Measurements from ENCODE around the gene PGK1. TPM values are rescaled to one million over a fixed set of nuclear protein-coding genes. Genes with fewer than 3 reads are reported as not detected.
"Not testable (repeated sequence)": the region's sequence is repeated elsewhere in the genome, so short reads cannot be mapped to it uniquely, and the experiment has no call there.

Gene PGK1
- total RNA-seq (ENCODE audit: unreplicated experiment) = 263 TPM
- long read RNA-seq, full-length matches to known transcripts = 644 of 667 reads
- long read RNA-seq, partial matches to known transcripts = 8 of 667 reads
- long read RNA-seq, other reads (novel, unspliced or antisense) = 15 of 667 reads

DNA sequence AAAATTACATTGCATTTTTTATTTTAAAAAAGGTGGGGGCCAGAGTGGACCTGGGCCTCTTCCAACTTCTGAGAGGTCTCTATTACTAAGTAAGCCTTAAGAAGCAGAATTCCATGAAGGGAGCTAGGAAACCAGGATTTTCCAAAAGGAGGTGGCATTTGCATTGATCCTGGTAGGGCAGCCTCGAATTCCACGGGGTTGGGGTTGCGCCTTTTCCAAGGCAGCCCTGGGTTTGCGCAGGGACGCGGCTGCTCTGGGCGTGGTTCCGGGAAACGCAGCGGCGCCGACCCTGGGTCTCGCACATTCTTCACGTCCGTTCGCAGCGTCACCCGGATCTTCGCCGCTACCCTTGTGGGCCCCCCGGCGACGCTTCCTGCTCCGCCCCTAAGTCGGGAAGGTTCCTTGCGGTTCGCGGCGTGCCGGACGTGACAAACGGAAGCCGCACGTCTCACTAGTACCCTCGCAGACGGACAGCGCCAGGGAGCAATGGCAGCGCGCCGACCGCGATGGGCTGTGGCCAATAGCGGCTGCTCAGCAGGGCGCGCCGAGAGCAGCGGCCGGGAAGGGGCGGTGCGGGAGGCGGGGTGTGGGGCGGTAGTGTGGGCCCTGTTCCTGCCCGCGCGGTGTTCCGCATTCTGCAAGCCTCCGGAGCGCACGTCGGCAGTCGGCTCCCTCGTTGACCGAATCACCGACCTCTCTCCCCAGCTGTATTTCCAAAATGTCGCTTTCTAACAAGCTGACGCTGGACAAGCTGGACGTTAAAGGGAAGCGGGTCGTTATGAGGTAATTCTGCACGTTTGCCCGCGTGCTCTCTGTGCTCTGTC lies at the start of gene PGK1:
Gene PGK1, plus strand, starts transcription at position 626 of the 824 bp plus-strand sequence. Its CDS starts 93 bp downstream, at position 719.
- Mint-ChIP-seq H3K27ac (ENCODE audit: unreplicated experiment) (peak within 1 kb of the TSS; percentile 82), H3K4me3 (ENCODE audit: unreplicated experiment) (peak within 1 kb of the TSS; percentile 96), H3K27me3 (ENCODE audit: unreplicated experiment) (peaks cover 4% of the 10 kb centered on the region), H3K36me3 (ENCODE audit: unreplicated experiment) (no peaks in the 10 kb centered on the region), H3K9me3 (ENCODE audit: unreplicated experiment) (peaks cover 4% of the 10 kb centered on the region), H3K4me1 (ENCODE audit: low read depth, unreplicated experiment) (peaks cover 17% of the 10 kb centered on the region)
- DNase-seq = peak; percentile 90
- no peak for TF ChIP-seq CTCF (IDR thresholded peaks at IDR 0.05; ENCODE audit: partially characterized antibody, unreplicated experiment)

DNA sequence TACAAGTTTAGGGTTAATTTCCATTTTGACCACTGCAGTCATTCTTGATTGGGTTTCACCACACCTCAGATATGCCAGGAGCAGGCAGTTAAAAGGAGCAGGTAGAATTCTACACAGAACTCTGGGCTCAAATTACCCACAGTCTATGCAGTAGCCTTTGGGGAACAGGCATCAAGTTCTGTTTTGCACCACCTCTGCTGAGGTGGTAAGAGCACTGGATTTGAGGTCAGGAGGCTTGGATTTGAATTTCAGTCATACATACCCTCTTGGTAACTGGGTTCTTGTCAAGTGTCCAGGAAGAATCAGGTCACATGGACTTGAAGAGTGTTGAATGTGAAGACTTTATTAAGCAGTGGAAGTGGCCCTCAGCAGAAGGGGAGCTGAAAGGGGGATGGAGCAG lies 40.4 kb upstream of the PGK1 start:
- DNase-seq = no peak
- no peaks in the 10 kb centered on the region for H3K36me3 Mint-ChIP-seq (ENCODE audit: unreplicated experiment)
- no peak overlapping the region for H3K4me3 Mint-ChIP-seq (ENCODE audit: unreplicated experiment)
- TF ChIP-seq CTCF (IDR thresholded peaks at IDR 0.05; ENCODE audit: partially characterized antibody, unreplicated experiment) = no peak
- H3K27me3 Mint-ChIP-seq (ENCODE audit: unreplicated experiment) = no peaks in the 10 kb centered on the region
- no peaks in the 10 kb centered on the region for H3K4me1 Mint-ChIP-seq (ENCODE audit: low read depth, unreplicated experiment)
- H3K9me3 Mint-ChIP-seq (ENCODE audit: unreplicated experiment) = no peaks in the 10 kb centered on the region
- no peak overlapping the region for H3K27ac Mint-ChIP-seq (ENCODE audit: unreplicated experiment)

DNA sequence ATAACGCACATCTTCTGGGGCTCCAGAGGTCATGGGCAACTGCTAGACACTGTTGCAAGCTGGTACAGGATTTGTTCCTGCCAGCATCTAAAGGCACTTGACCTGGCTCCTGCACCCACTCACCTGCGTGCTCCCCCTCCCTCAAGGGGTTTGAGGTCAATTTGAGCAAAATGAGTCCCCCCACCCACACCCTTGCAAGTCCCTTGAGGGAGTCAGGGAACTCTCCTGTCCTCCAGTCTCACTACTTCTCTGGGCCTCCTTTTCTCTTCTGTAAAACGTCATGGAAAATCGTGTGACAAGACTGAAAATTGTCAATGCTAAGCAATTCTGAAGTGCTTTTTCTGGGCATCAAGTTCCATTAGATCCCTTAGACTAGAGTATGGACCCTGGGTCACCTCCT lies 39.9 kb upstream of the PGK1 start:
- Mint-ChIP-seq H3K27me3 (ENCODE audit: unreplicated experiment) (no peaks in the 10 kb centered on the region), H3K27ac (ENCODE audit: unreplicated experiment) (no peak overlapping the region), H3K9me3 (ENCODE audit: unreplicated experiment) (no peaks in the 10 kb centered on the region), H3K36me3 (ENCODE audit: unreplicated experiment) (no peaks in the 10 kb centered on the region), H3K4me1 (ENCODE audit: low read depth, unreplicated experiment) (no peaks in the 10 kb centered on the region), H3K4me3 (ENCODE audit: unreplicated experiment) (no peak overlapping the region)
- DNase-seq = no peak
- no peak for TF ChIP-seq CTCF (IDR thresholded peaks at IDR 0.05; ENCODE audit: partially characterized antibody, unreplicated experiment)

GRCh38 chrX:78064698-78065601 lies 39.1 kb upstream of the PGK1 start:
- not testable (repeated sequence) for H3K4me1 Mint-ChIP-seq (ENCODE audit: low read depth, unreplicated experiment); H3K27ac Mint-ChIP-seq (ENCODE audit: unreplicated experiment); DNase-seq; H3K9me3 Mint-ChIP-seq (ENCODE audit: unreplicated experiment); H3K4me3 Mint-ChIP-seq (ENCODE audit: unreplicated experiment); H3K36me3 Mint-ChIP-seq (ENCODE audit: unreplicated experiment); H3K27me3 Mint-ChIP-seq (ENCODE audit: unreplicated experiment)

- no peak overlapping the region for H3K4me3 Mint-ChIP-seq (ENCODE audit: unreplicated experiment)
- H3K9me3 Mint-ChIP-seq (ENCODE audit: unreplicated experiment) = no peaks in the 10 kb centered on the region
- no peaks in the 10 kb centered on the region for H3K4me1 Mint-ChIP-seq (ENCODE audit: low read depth, unreplicated experiment)
- no peaks in the 10 kb centered on the region for H3K27me3 Mint-ChIP-seq (ENCODE audit: unreplicated experiment)
- TF ChIP-seq CTCF (IDR thresholded peaks at IDR 0.05; ENCODE audit: partially characterized antibody, unreplicated experiment) = no peak
- no peaks in the 10 kb centered on the region for H3K36me3 Mint-ChIP-seq (ENCODE audit: unreplicated experiment)
- DNase-seq = no peak
- no peak overlapping the region for H3K27ac Mint-ChIP-seq (ENCODE audit: unreplicated experiment)
These were observed 37.9 kb upstream of the PGK1 start for GRCh38 chrX:78066110-78066509.

Measured in glutamatergic neuron (in vitro differentiated cells).